A549 (cell line): Measurements from ENCODE around the gene PAN2. TPM values are rescaled to one million over a fixed set of nuclear protein-coding genes. Genes with fewer than 3 reads are reported as not detected.

ENCODE experiments used
- ATAC-seq, 2 experiments: fragments of 200-7000 bp in 1 of 2; fragments of >200 bp in 1 of 2; cut with Nextera tagmentation in 1 of 2; cut with Tn5 transposase in 1 of 2; 3 replicates each; pipeline versions ENCODE4 v1.8.0 to v1.9.1; 2018 to 2020; ENCODE audit warnings: mild to moderate bottlenecking in 1 of 2, moderate library complexity in 1 of 2
- CTCF ChIA-PET: fragments of 300-600 bp; sonication (Branson Sonifier 250); formaldehyde crosslinking; extraction: SDS; loops from one replicate; lab custom pipeline; 2021; ENCODE audit warnings: antibody characterized with exemption, inconsistent platforms; lab: Yijun Ruan, JAX
- POLR2A ChIA-PET: fragments of 350-600 bp; formaldehyde crosslinking; extraction: SDS; loops from one replicate; lab custom pipeline; 2021; ENCODE audit warnings: antibody characterized with exemption, inconsistent platforms; lab: Yijun Ruan, JAX
- DNase-seq, 2 experiments: peaks; one replicate each; pipeline versions ENCODE4 v3.0.0 to v3.0.0-alpha.2; 2011 to 2016; ENCODE audit warnings: low read depth in 1 of 2, low spot score in 1 of 2
- FAIRE-seq: peaks from 2 replicates; lab custom pipeline; 2011; peaks lifted over from hg19 to GRCh38; lab: Jason Lieb, UNC
- H3K27ac ChIP-seq, 2 experiments: fragments of >200 bp; sonication (Bioruptor Twin); formaldehyde crosslinking; 3 replicates each; pipeline ENCODE4 v1.5.1; 2016 to 2017
- H3K4me1 ChIP-seq: fragments of >200 bp; sonication (Bioruptor Twin); formaldehyde crosslinking; 3 replicates; pipeline ENCODE4 v1.6.1; 2016
- H3K4me2 ChIP-seq: fragments of >200 bp; sonication (Bioruptor Twin); formaldehyde crosslinking; 3 replicates; pipeline ENCODE4 v1.6.1; 2016
- H3K4me3 ChIP-seq: fragments of >200 bp; sonication (Bioruptor Twin); formaldehyde crosslinking; 3 replicates; pipeline ENCODE4 v1.5.1; 2016
- H3K9me3 ChIP-seq: fragments of >200 bp; sonication (Bioruptor Twin); formaldehyde crosslinking; 3 replicates; pipeline ENCODE4 v1.6.1; 2016
- BHLHE40 ChIP-seq: IDR thresholded peaks from 2 replicates; pipeline ENCODE4 v1.6.1; 2012; ENCODE audit warnings: low read depth, low read length, inconsistent platforms
- CBX2 ChIP-seq: fragments of 200-600 bp; sonication (generic); IDR thresholded peaks from 2 replicates; pipeline ENCODE4 v1.6.1; 2016; ENCODE audit warnings: low read depth, mild to moderate bottlenecking, borderline replicate concordance
- CBX8 ChIP-seq: fragments of 200-600 bp; sonication (generic); IDR thresholded peaks from 2 replicates; pipeline ENCODE4 v1.6.1; 2016
- CEBPB ChIP-seq, 2 experiments: fragments of >200 bp in 1 of 2; sonication (Bioruptor Twin) in 1 of 2; formaldehyde crosslinking in 1 of 2; IDR thresholded peaks; 2 replicates each; pipeline ENCODE4 v1.6.1; 2012 to 2016
- CHD2 ChIP-seq: fragments of 150-350 bp; IDR thresholded peaks from 2 replicates; pipeline ENCODE4 v1.6.1; 2014; ENCODE audit warnings: low read length; ENCODE audit not compliant: partially characterized antibody
- CHD4 ChIP-seq: fragments of 200-600 bp; sonication (generic); IDR thresholded peaks from 2 replicates; pipeline ENCODE4 v1.6.1; 2016; ENCODE audit warnings: antibody characterized with exemption, mild to moderate bottlenecking, borderline replicate concordance
- EHMT2 ChIP-seq: fragments of 200-600 bp; sonication (generic); IDR thresholded peaks from 2 replicates; pipeline ENCODE4 v1.6.1; 2016; ENCODE audit warnings: antibody characterized with exemption, low read depth, mild to moderate bottlenecking, moderate library complexity
- ESRRA ChIP-seq: fragments of 150-350 bp; IDR thresholded peaks from 2 replicates; pipeline ENCODE4 v1.6.1; 2014; ENCODE audit warnings: mild to moderate bottlenecking, low read length, borderline replicate concordance
- FOXS1 ChIP-seq: fragments of 250-450 bp; sonication (Bioruptor Pico); IDR thresholded peaks from 2 replicates; pipeline ENCODE4 v1.5.0; 2020; ENCODE audit warnings: mild to moderate bottlenecking, moderate library complexity
- HDAC2 ChIP-seq: fragments of 200-600 bp; sonication (generic); IDR thresholded peaks from 2 replicates; pipeline ENCODE4 v1.6.1; 2016
- HOXB13 ChIP-seq: fragments of 250-450 bp; sonication (Bioruptor Pico); IDR thresholded peaks from 2 replicates; pipeline ENCODE4 v1.5.0; 2020; ENCODE audit warnings: low read depth, mild to moderate bottlenecking, moderate library complexity
- JUNB ChIP-seq: fragments of >200 bp; sonication (Bioruptor Twin); formaldehyde crosslinking; IDR thresholded peaks from 2 replicates; pipeline ENCODE4 v1.6.1; 2016
- MAFK ChIP-seq: fragments of 450-650 bp; IDR thresholded peaks from 2 replicates; pipeline ENCODE4 v1.6.1; 2014; ENCODE audit not compliant: partially characterized antibody
- MAZ ChIP-seq: fragments of 150-350 bp; IDR thresholded peaks from 2 replicates; pipeline ENCODE4 v1.6.1; 2014; ENCODE audit warnings: antibody characterized with exemption, low read depth, low read length, borderline replicate concordance
- NPAS2 ChIP-seq: fragments of 250-450 bp; sonication (Bioruptor Pico); IDR thresholded peaks from 2 replicates; pipeline ENCODE4 v1.8.0; 2022; ENCODE audit warnings: mild to moderate bottlenecking, moderate library complexity, borderline replicate concordance
- NR3C1 ChIP-seq: fragments of >200 bp; sonication (Bioruptor Twin); formaldehyde crosslinking; IDR thresholded peaks from 3 replicates; pipeline ENCODE4 v1.6.1; 2017
- POLR2A ChIP-seq: IDR thresholded peaks from 2 replicates; pipeline ENCODE4 v1.6.1; 2012; ENCODE audit warnings: mild to moderate bottlenecking, low read length
- POLR2AphosphoS2 ChIP-seq: conservative IDR thresholded peaks from 2 replicates; pipeline ENCODE4 v1.6.1; 2012; ENCODE audit warnings: low read length, improper control_type of control experiment, inconsistent platforms
- RAD21 ChIP-seq, 2 experiments: fragments of >200 bp in 1 of 2; sonication (Bioruptor Twin) in 1 of 2; formaldehyde crosslinking in 1 of 2; IDR thresholded peaks in 1 of 2; conservative IDR thresholded peaks in 1 of 2; 2 replicates in 1 of 2; 3 replicates in 1 of 2; pipeline ENCODE4 v1.6.1; 2012 to 2018; ENCODE audit warnings: inconsistent platforms in 1 of 2
- SMC3 ChIP-seq: fragments of >200 bp; sonication (Bioruptor Twin); formaldehyde crosslinking; IDR thresholded peaks from 3 replicates; pipeline ENCODE4 v1.6.1; 2018; ENCODE audit warnings: inconsistent platforms
- ZSCAN20 ChIP-seq: fragments of 250-450 bp; sonication (Bioruptor Pico); IDR thresholded peaks from 2 replicates; pipeline ENCODE4 v1.8.0; 2022; ENCODE audit warnings: mild to moderate bottlenecking, moderate library complexity
- WGBS: methylation state at CpG from one replicate; pipeline ENCODE4 v1.1.6; 2017; ENCODE audit errors: missing lambda C conversion rate; 5-methylcytosine and 5-hydroxymethylcytosine counted together
- polyA plus RNA-seq, 4 experiments: library from polyadenylated mRNA; depleted of rRNA in 3 of 4; stranded (reverse); fragments of >200 nt; fragmentation: RNase III in 1 of 4; extraction: RNeasy Plus Mini Kit Qiagen cat#74134 plus additional on column Dnase treatment in 1 of 4; gene quantifications; 2 replicates in 3 of 4; 3 replicates in 1 of 4; pipeline ENCODE4 v1.2.3, GENCODE V29; 2011 to 2017
- TF ChIP-seq, protein P1 (sequence below): fragments of 200-600 bp; sonication (generic); IDR thresholded peaks from 2 replicates; pipeline ENCODE4 v1.6.1; 2016; ENCODE audit warnings: antibody characterized with exemption, mild to moderate bottlenecking, moderate library complexity
- TF ChIP-seq, protein P2 (sequence below): fragments of 450-650 bp; IDR thresholded peaks from 2 replicates; pipeline ENCODE4 v1.6.1; 2014; ENCODE audit warnings: antibody characterized with exemption
- TF ChIP-seq, protein P3 (sequence below): fragments of 250-450 bp; sonication (Bioruptor Pico); IDR thresholded peaks from 2 replicates; pipeline ENCODE4 v1.5.0; 2020; ENCODE audit warnings: low read depth, mild to moderate bottlenecking, moderate library complexity

PAN2 gene
- polyA plus RNA-seq, 2 of the 4 experiments (the other 2 are of a cell fraction): 30.0 to 66.8 TPM

DNA sequence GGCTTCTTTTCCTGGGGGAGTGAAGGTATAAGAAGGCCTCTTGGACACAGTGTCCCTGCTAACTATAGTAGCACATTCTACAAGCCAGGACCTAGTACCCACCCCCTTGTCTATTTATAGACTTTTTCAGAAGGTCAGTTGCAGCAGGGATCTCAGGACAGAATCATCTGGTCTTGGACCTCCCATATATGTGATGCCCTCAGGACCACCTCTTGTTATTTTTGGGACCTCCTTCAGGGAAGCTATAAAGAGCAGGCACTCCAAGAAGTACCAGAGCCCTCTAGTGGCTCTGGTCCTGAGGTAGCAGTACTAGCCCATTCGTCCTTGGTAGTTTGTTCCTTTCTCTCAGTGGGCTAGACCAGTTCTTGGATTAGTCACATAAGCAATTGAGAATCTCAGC is 62.8 kb downstream of the PAN2 start (continued):
- TF ChIP-seq, protein P1, sequence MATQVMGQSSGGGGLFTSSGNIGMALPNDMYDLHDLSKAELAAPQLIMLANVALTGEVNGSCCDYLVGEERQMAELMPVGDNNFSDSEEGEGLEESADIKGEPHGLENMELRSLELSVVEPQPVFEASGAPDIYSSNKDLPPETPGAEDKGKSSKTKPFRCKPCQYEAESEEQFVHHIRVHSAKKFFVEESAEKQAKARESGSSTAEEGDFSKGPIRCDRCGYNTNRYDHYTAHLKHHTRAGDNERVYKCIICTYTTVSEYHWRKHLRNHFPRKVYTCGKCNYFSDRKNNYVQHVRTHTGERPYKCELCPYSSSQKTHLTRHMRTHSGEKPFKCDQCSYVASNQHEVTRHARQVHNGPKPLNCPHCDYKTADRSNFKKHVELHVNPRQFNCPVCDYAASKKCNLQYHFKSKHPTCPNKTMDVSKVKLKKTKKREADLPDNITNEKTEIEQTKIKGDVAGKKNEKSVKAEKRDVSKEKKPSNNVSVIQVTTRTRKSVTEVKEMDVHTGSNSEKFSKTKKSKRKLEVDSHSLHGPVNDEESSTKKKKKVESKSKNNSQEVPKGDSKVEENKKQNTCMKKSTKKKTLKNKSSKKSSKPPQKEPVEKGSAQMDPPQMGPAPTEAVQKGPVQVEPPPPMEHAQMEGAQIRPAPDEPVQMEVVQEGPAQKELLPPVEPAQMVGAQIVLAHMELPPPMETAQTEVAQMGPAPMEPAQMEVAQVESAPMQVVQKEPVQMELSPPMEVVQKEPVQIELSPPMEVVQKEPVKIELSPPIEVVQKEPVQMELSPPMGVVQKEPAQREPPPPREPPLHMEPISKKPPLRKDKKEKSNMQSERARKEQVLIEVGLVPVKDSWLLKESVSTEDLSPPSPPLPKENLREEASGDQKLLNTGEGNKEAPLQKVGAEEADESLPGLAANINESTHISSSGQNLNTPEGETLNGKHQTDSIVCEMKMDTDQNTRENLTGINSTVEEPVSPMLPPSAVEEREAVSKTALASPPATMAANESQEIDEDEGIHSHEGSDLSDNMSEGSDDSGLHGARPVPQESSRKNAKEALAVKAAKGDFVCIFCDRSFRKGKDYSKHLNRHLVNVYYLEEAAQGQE: no peak
- peak; percentile 31 to 52; a peak in 3 of 5 replicates for TF ChIP-seq RAD21 (conservative IDR thresholded peaks at IDR 0.05 in 1 of 2, IDR thresholded peaks at IDR 0.05 in 1 of 2)
- no peak for TF ChIP-seq POLR2AphosphoS2
- no peak for TF ChIP-seq NR3C1
- no peak for TF ChIP-seq BHLHE40
- 0 out of 3 replicates have a peak, but pooled peaks have one; percentile 26 for TF ChIP-seq SMC3
- no peak for TF ChIP-seq CHD4

DNA sequence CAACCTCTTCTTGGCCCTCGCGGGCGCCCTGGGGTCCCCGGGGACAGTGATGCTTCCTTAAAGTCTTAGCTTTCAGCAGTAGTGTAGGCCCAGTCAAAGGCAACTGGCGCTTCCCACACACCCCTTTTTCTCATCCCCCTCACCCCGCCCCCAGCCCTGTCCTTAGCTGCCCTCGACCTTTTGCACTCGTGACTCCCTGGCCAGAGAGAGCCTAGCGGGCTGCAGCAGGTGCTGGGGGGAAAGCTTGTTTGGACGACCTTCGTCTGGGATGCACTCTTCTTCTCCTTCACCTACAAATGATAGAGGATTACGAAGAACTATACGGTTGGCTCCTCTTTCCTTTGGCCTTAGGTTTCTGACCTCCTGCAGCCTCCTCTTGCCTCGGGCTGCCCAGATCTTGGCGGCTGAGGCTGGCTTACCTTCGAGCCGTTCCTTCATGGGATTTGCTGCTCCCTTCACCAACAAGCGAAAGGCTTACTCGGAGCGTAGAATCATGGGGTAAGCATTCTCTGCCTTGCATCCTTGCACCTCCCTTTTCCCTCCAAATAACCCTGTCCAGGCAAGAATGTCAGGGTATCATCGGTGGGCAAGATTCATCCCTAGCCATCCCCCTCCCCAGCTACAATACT is 66.2 kb downstream of the PAN2 start:
- CTCF ChIA-PET: interaction anchor here (0.6 to 9.8 kb wide), 18 partner anchors 9 to 196 kb away, joined by 3 to 146 read pairs (median 6); partner anchors contain the start of genes ANKRD52, PAN2, SMARCC2 and ZC3H10
- peaks cover 13% of the 10 kb centered on the region for H3K4me1 ChIP-seq
- H3K27ac ChIP-seq: peak overlapping the region; percentile 77 to 93
- WGBS: 35% methylated on average over 21 of the region's 21 CpGs
- FAIRE-seq (no peak), ATAC-seq (peak; percentile 6 to 28; a peak in 5 of 6 replicates), DNase-seq (no peak)
- POLR2A ChIA-PET: interaction anchor here (1.0 to 2.2 kb wide), 7 partner anchors 8 to 210 kb away, joined by 3 to 16 read pairs (median 9); partner anchors contain the start of genes ANKRD52 and RNF41
- TF ChIP-seq CBX2 (no peak), FOXS1 (CRISPR knock-in tag) (no peak), ESRRA (0 out of 2 replicates have a peak, but pooled peaks have one; percentile 49)
- peak overlapping the region; percentile 47 for H3K4me3 ChIP-seq
- H3K9me3 ChIP-seq: no peaks in the 10 kb centered on the region
- peak overlapping the region; percentile 85 for H3K4me2 ChIP-seq

DNA sequence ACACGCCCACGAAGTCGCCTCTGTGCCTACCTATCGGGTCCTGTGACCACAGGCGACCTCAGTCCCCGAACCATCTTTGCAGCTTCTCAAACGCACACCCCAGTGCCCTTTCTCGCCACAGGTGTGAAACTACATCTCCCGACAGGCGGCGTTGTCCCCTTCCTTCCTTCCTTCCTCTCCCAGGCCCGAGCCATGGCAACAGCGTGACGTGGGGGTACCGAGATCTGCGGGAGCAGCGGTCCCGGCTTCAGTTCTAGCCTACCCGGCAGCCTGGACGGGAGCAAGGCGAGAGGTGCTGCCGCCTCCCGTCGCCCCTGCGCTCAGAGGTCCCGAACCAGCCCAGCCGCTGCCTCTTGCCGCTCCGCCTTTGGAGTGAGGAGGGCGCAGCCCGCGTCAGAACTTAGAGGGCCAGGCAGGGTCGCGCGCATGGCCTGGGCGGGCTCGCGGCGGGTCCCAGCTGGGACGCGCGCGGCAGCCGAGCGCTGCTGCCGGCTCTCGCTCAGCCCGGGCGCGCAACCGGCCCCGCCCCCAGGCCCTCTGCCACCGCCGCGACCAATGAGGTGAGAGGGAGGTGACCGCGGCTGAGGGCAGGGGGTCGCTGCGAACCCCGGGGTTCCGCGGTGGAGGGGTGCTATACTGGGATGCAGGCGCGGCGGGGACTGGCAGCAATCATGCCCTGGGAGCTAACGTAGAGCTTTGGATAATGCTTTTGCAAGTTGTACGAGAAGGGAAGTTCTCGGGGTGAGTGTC is 66.9 kb downstream of the PAN2 start, which contains the start of gene COQ10A:
Gene COQ10A, plus strand, starts transcription at position 250 of the 750 bp plus-strand sequence. Its CDS starts 177 bp downstream, at position 427.
- CTCF ChIA-PET: interaction anchor here (0.7 to 9.8 kb wide), 26 partner anchors 9 to 197 kb away, joined by 3 to 146 read pairs (median 4); partner anchors contain the start of genes ANKRD52, PAN2, SMARCC2 and ZC3H10
- no peak for FAIRE-seq
- 2% methylated on average over 42 of the region's 68 CpGs for WGBS
- TF ChIP-seq NPAS2 (CRISPR knock-in tag) (no peak), POLR2A (peak; percentile 96), MAFK (no peak), CEBPB (IDR thresholded peaks at IDR 0.05) (no peak), FOXS1 (CRISPR knock-in tag) (no peak), CBX8 (no peak), MAZ (no peak), JUNB (no peak), CHD2 (no peak), EHMT2 (no peak), BHLHE40 (no peak), HDAC2 (no peak), HOXB13 (CRISPR knock-in tag) (no peak), ZSCAN20 (CRISPR knock-in tag) (no peak)
- TF ChIP-seq, protein P1: no peak
- TF ChIP-seq, protein P2, sequence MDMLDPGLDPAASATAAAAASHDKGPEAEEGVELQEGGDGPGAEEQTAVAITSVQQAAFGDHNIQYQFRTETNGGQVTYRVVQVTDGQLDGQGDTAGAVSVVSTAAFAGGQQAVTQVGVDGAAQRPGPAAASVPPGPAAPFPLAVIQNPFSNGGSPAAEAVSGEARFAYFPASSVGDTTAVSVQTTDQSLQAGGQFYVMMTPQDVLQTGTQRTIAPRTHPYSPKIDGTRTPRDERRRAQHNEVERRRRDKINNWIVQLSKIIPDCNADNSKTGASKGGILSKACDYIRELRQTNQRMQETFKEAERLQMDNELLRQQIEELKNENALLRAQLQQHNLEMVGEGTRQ: no peak
- TF ChIP-seq, protein P3, sequence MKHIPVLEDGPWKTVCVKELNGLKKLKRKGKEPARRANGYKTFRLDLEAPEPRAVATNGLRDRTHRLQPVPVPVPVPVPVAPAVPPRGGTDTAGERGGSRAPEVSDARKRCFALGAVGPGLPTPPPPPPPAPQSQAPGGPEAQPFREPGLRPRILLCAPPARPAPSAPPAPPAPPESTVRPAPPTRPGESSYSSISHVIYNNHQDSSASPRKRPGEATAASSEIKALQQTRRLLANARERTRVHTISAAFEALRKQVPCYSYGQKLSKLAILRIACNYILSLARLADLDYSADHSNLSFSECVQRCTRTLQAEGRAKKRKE (CRISPR knock-in tag): no peak

More for the DNA sequence above, 66.9 kb downstream of the PAN2 start, which contains the start of gene COQ10A:
- H3K4me3 ChIP-seq: peak within 1 kb of the TSS; percentile 47
- H3K4me1 ChIP-seq: peaks cover 20% of the 10 kb centered on the region
- ATAC-seq (peak; percentile 91 to 94), DNase-seq (peak; percentile 94 to 98)
- POLR2A ChIA-PET: interaction anchor here (0.6 to 2.2 kb wide), 12 partner anchors 9 to 422 kb away, joined by 3 to 16 read pairs (median 7); partner anchors contain the start of genes ANKRD52, CNPY2, PTGES3 and RNF41
- no peaks in the 10 kb centered on the region for H3K9me3 ChIP-seq
- H3K27ac ChIP-seq: peak within 1 kb of the TSS; percentile 77 to 93
- peak within 1 kb of the TSS; percentile 85 for H3K4me2 ChIP-seq
